Measurements from ENCODE around the gene FAM50B.

GRCh38 chr6:3811191-3811590 lies 38.0 kb upstream of the FAM50B start:
- no peak for TF ChIP-seq ZNF432 (CRISPR knock-in tag; IDR thresholded peaks at IDR 0.05; ENCODE audit: borderline replicate concordance)
- TF ChIP-seq BRCA1 (CRISPR knock-in tag; IDR thresholded peaks at IDR 0.05) = no peak
- TF ChIP-seq ARID3A (IDR thresholded peaks at IDR 0.05; ENCODE audit: low read depth, low read length) = no peak
- no peak for TF ChIP-seq SETDB1 (CRISPR knock-in tag; IDR thresholded peaks at IDR 0.05; ENCODE audit: borderline replicate concordance)
- TF ChIP-seq HHEX (CRISPR knock-in tag; IDR thresholded peaks at IDR 0.05) = no peak
- no peak for TF ChIP-seq ZSCAN30 (CRISPR knock-in tag; IDR thresholded peaks at IDR 0.05)
- no peak for TF ChIP-seq MTF1 (CRISPR knock-in tag; IDR thresholded peaks at IDR 0.05)
- TF ChIP-seq POLR2AphosphoS5 (IDR thresholded peaks at IDR 0.05; ENCODE audit: low read depth, low read length) = no peak
- no peak for TF ChIP-seq ZNF768 (CRISPR knock-in tag; IDR thresholded peaks at IDR 0.05)
- TF ChIP-seq MXD1 (CRISPR knock-in tag; IDR thresholded peaks at IDR 0.05) = no peak
- TF ChIP-seq FOXK1 (CRISPR knock-in tag; IDR thresholded peaks at IDR 0.05; ENCODE audit: borderline replicate concordance, low read depth) = no peak
- no peak for TF ChIP-seq POLR2AphosphoS2 (IDR thresholded peaks at IDR 0.05; ENCODE audit: low read depth, low read length)
- no peak for TF ChIP-seq ZNF318 (CRISPR knock-in tag; IDR thresholded peaks at IDR 0.05)

Data from HepG2 (cell line).